KG1 (cell line): ENCODE measurements around the gene GNAI1.

Experiments
- DNase-seq: peaks from one replicate; lab custom pipeline; 2025; lab: John Stamatoyannopoulos, UW

Gene GNAI1

GRCh38 chr7:80159802-80160201, 25.2 kb downstream of the GNAI1 start:
- no peak for DNase-seq

DNA sequence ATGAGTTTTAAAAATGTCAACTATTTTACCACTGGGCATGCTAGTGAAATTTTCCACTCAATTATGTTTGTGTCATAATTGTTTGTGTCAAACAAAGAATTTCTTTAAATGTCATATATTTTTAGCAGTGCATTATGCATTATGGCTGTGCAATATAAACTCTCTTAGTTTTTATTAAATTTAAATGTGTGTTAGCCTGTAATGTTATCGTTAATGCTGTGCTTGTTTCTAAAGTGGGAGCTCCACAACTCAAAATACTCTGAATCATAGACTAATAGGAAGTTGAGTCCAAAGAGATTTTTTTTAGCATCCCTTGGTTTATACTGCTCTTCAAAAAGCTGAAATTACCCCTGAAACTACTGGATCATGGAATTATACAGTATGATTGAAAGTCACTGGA, 26.8 kb downstream of the GNAI1 start:
- DNase-seq: no peak

DNA sequence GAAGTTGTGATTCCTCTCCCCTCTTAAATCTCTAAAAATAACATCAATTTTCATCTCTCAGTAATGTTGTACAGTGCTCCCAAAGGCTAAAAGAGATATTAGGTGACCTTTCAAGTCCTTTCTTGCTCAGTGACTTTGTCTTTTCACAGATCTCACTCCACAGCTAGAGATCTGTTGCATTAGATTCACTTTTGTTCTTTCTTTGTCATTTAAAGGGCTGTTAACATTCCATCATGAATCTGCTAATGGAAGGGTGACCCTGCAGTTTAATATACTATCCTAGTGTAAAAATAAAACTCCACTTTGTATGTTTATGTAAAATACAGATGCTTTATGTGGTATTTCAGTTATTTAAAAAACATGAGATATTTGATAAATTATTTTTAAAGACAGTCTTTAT, 30.5 kb downstream of the GNAI1 start:
- no peak for DNase-seq

DNA sequence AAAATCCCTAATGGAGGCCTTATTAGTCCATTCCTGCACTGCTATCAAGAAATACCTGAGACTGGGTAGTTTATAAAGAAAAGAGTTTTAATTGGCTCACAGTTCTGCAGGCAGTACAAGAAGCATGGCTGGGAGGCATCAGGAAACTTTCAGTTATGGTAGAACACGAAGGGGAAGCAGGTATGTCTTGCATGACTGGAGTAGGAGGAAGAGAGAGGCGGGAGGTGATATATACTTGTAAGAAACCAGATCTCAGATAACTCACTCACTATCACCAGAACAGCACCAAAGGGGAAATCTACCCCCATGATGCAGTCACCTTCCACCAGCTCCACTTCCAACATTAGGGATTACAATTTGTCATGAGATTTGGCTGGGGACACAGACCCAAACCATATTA, 35.8 kb downstream of the GNAI1 start:
- no peak for DNase-seq

DNA sequence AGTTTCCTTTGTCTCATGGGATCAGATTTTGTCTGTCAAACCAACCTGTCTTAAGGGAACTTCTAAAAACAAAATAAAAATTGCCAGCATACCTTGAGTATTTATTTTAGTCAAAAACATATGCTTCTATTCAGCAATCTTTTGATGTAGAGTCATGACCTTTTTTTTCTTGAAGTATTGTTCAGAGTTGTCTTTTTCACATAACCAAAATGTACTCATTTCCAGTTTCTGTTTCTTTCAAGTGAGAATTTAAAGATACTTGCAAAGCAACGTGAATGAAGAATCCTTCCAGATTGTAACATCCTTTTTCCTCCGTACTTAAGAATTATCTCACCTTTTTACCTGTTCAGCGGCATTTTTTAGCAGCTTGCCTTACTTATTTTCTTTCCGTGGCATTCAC, 37.8 kb downstream of the GNAI1 start:
- no peak for DNase-seq

- DNase-seq: no peak
These were observed 41.1 kb downstream of the GNAI1 start for GRCh38 chr7:80175744-80176143.

DNA sequence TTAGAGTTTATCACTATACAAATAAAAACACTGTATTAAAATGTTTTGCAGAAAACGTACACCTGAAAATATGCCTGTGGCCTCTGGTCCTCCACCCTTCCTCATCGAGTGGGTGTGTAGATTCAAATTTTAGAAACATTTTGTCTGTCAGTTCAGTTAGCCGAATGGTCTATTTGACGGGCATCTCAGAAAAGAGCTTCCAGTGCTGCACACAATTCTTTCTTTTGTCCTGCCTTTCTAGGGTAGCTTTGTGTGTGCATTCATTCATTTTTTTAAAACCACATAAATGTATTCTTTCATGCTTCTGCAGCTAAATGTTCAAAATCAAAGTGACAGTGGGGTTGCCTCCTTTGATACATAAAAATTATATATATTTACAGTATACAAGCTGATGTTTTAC, 46.8 kb downstream of the GNAI1 start:
- DNase-seq: no peak

GRCh38 chr7:80182630-80183276, 48.1 kb downstream of the GNAI1 start:
- DNase-seq: no peak

- DNase-seq: no peak
These were observed 48.7 kb downstream of the GNAI1 start for GRCh38 chr7:80183351-80183750.

DNA sequence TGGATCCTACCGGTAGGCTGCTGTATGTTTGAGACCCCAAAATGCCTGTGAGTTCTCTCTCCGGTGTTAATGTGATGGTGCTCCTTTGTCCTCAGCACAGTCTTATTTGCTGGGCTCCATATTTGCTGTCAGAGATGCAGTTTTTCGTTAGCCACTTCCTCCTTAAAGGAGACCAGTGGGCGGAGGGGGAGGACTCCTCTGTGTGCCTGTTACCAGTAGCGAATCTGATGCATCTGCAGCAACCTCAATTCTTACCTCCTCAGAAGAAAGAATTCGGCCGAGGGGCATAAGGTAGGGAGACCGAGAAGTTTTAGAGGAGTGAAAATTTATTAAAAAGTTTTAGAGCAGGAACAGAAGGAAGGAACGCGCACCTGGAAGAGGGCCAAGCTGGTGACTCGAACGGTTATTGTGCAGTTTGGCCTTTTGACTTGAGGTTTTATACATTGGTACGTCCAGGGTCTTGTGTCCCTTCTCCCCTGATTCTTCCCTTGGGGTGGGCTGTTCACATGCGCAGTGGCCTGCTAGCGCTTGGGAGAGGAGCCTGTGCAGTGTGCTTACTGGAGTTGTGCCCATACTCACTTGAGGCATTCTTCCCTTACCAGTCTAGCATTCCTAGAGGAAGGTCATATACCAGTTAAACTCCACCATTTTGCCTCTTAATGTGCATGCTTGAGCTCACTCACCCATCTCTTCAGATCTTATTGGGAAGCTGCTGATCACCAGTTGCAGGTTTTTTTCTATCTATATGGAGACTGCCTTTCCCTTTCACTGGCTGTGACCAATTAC, 49.5 kb downstream of the GNAI1 start:
- no peak for DNase-seq

DNA sequence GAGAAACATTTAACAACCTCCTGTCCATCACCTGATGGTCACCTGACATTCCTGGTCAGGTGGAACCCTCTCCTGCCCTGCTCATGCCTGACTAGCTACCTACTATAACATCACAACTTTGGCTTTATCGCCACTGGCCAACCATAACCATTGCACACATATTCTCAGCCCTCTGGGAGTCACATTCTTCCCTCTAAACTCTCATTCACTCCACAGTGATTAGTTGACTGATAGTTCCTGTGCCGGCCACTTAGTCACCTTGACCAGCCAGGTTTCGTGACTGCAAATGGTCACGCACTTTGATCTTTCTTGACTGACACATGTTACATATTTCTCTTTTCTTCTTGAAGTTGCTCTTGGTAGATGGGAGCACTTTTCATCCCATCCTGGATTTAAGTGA, 50.1 kb downstream of the GNAI1 start:
- no peak for DNase-seq

GRCh38 chr7:80185571-80185970, 50.9 kb downstream of the GNAI1 start:
- DNase-seq: no peak

DNA sequence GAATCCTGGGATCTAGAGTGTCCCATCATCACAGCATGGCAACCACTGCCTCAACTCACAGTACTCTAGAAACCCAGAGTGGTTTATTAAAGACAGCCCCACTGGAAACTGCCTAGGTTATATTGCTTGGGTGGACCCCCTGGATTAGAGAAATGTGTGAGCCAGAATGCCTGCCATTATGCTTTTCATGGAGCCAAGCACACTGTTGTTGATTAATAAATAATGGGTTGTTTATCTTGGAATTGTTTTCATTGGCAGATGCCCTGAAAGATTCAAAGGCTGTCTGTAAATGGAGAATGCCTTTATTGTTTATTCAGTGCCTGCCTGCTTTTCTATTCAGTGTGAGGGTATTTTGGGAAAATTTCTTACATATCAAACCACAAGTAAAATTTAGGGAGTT, 52.1 kb downstream of the GNAI1 start:
- DNase-seq: no peak

GRCh38 chr7:80187279-80187678, 52.6 kb downstream of the GNAI1 start:
- no peak for DNase-seq

DNA sequence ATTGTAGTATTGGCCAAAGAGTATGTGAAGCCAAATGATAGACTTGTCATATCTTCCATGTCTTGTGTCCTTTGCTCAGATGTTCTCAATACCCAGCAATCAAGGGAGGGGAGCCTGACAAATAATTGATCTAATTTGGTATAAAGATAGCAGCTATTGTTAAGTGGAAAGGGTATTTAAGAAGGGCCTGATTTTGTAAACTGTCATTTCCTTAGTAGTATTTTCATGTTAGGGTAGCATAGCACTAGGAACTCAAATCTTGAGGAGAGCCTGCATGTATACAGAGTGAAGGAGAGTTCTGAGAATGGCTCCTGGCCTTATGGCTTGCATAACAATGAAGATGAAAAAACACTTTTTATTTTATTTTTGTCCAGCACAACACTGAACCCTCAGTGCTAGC, 53.1 kb downstream of the GNAI1 start:
- no peak for DNase-seq

DNA sequence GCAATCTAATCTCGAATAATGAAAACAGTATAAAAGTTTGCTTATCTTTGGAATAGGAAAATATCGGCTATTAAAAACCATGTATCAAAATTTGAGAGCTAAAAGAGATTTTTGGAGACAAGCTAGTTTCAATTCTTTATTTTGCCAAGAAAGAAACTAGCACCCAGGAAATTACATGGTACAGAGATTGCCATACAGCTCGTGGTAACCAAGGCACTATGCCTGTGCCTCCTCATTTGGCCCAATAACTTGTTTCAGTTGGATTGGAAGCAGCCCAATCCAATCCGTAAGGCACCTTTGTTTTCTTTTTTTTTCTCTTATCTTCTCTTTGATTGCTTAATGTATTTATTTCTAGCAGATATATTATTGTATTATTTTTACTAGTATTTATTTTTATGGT, 55.0 kb downstream of the GNAI1 start:
- no peak for DNase-seq

DNA sequence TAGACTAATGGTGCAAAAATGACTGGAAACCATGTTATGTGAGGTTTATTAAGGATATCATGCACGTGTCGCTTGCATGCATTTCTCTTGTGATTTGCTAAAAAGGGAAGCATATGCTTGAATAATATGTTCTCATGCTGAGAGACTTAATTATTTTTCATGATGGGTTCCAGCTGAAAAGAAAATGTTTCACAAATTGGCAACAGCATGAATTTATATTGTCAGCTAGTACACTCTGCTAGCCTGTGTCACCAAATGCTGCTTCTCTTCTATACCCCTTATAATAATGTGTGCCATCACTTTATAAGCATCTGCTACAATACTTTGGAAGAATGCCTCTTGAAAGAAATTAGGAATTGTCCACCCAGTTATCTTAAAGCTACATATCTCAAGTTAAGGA, 63.0 kb downstream of the GNAI1 start:
- no peak for DNase-seq

- DNase-seq: no peak
These were observed 64.4 kb downstream of the GNAI1 start for GRCh38 chr7:80199051-80199450.

GRCh38 chr7:80204454-80204853, 69.8 kb downstream of the GNAI1 start:
- DNase-seq: no peak

GRCh38 chr7:80204919-80205318, 70.3 kb downstream of the GNAI1 start:
- no peak for DNase-seq

GRCh38 chr7:80206763-80207162, 72.1 kb downstream of the GNAI1 start:
- DNase-seq: no peak

- no peak for DNase-seq
These were observed 72.9 kb downstream of the GNAI1 start for GRCh38 chr7:80207501-80207900.

DNA sequence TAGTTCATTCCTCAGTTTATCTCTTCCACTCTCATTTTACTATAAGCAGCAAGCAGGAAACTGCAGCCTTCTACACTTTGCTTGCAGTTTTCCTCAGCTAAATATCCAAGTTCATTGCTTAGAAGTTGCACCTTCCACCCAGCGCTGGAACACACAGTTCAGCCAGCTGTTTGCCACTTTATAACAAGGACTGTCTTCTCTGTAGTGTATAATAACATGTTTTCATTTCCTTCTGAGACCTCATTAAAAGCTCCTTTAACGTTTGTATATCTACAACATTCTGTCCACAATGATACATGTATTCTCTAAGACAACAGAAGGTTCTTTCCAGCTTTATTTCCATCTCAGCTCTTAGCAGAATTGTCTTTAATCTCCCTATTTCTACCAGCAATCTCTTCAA, 74.1 kb downstream of the GNAI1 start:
- no peak for DNase-seq

- DNase-seq: no peak
These were observed 75.8 kb downstream of the GNAI1 start for GRCh38 chr7:80210400-80210799.
